ENCODE data around the gene AFAP1L1.

- TF ChIP-seq EZH2 (IDR thresholded peaks at IDR 0.05), result no peak
- TF ChIP-seq, protein P1, sequence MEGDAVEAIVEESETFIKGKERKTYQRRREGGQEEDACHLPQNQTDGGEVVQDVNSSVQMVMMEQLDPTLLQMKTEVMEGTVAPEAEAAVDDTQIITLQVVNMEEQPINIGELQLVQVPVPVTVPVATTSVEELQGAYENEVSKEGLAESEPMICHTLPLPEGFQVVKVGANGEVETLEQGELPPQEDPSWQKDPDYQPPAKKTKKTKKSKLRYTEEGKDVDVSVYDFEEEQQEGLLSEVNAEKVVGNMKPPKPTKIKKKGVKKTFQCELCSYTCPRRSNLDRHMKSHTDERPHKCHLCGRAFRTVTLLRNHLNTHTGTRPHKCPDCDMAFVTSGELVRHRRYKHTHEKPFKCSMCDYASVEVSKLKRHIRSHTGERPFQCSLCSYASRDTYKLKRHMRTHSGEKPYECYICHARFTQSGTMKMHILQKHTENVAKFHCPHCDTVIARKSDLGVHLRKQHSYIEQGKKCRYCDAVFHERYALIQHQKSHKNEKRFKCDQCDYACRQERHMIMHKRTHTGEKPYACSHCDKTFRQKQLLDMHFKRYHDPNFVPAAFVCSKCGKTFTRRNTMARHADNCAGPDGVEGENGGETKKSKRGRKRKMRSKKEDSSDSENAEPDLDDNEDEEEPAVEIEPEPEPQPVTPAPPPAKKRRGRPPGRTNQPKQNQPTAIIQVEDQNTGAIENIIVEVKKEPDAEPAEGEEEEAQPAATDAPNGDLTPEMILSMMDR (IDR thresholded peaks at IDR 0.05), result no peak
- no peak for TF ChIP-seq EZH2phosphoT487 (IDR thresholded peaks at IDR 0.05)
These were observed 90.9 kb downstream of the AFAP1L1 start for GRCh38 chr5:149362541-149362940.

Measured in neural progenitor cell (in vitro differentiated cells).